GM18858 (cell line): ENCODE measurements around the gene CIDEC.
A peak's percentile ranks its signal among the peaks of the same experiment; 100 is the strongest.

Experiments used
- ATAC-seq: cut with Tn5 transposase; IDR thresholded peaks from one replicate; pipeline ENCODE4 v1.9.1; 2021; ENCODE audit not compliant: unreplicated experiment

The CIDEC gene, protein sequence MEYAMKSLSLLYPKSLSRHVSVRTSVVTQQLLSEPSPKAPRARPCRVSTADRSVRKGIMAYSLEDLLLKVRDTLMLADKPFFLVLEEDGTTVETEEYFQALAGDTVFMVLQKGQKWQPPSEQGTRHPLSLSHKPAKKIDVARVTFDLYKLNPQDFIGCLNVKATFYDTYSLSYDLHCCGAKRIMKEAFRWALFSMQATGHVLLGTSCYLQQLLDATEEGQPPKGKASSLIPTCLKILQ

DNA sequence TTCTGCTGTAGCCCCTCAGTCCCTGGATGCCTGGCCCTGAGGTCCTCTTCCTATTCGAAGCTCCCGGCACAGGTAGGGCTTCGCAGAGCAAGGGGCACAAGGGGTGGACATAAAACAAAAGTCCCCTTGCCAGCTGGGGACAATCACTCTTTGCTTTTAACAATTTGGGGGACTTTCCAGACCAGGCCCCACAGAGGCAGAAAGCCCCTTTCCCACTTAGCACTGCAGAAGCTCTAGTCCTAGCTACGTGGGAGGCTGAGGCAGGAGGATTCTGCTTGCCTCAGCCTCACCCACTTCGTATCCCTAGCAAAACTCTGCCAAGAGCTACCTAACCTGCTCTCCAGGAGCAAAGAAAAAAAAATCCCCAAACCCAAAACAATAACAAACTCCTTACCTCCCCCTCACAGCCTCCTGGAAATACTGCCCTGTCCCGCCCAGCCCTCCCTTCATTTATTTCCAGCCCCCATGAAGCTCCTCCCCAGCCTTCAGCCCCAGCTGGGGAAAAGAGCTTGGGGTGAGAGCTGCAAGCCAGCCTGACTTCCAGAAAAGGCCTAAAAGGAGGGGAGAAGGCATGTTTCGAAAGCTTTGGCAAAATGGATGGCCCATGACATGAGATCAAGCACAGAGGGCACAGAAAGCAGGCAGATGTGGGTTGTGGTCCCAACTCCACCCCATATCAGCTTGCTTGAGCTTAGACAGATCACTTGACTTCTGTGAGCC lies at the start of gene CIDEC:
Gene CIDEC (minus strand): TSS at position 424 of the 720 bp plus-strand sequence. CDS start 1,767 bp downstream, outside the sequence.
- no peak for ATAC-seq

DNA sequence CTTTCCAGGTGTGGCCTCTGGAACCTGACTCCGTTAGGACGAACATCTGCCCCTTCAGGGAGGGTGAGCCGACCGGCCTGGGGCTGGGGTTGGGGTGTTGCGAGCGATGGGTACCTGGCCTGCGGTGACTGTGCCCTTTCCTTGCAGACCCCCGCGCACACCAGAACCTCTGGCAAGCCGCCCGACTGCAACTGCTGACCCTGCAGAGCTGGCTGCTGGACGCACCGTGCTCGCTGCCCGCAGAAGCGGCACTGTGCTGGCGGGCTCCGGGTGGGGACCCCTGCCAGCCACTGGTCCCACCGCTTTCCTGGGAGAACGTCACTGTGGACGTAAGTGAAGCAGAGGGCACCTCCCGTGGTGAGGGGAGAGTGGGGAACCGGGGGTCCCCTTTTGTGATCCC lies 48.1 kb upstream of the CIDEC start:
- ATAC-seq: no peak

- ATAC-seq: no peak
Measured at GRCh38 chr3:9918261-9919038, 38.4 kb upstream of the CIDEC start.

GRCh38 chr3:9917820-9918219 lies 37.8 kb upstream of the CIDEC start:
- no peak for ATAC-seq

GRCh38 chr3:9916734-9917680 lies 37.0 kb upstream of the CIDEC start, which contains the start of gene IL17RC:
Gene IL17RC, plus strand, starts transcription at chr3:9917098. Its CDS starts 218 bp downstream, at chr3:9917316.
- ATAC-seq: no peak

DNA sequence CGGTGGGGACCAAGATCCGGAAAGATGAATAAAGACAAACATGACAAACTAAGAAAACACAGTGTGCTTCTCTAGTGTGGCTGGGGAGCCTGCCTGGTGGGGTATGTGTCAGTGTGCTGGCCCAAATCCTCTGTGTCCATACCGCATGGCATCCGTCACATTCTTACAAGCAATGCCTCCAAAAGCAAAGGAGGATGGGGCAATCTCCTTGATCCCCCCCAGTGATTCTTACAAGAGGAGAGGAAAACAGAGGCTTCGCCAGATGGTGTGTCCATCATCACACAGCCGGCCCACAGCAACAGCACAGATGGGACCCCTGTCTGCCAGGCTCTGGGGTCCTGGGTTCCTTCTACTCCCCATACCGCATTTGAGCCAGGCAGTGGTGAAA lies 36.3 kb upstream of the CIDEC start:
- ATAC-seq: no peak

- ATAC-seq: peak; percentile 34
Measured at GRCh38 chr3:9915254-9916141, 35.4 kb upstream of the CIDEC start.

DNA sequence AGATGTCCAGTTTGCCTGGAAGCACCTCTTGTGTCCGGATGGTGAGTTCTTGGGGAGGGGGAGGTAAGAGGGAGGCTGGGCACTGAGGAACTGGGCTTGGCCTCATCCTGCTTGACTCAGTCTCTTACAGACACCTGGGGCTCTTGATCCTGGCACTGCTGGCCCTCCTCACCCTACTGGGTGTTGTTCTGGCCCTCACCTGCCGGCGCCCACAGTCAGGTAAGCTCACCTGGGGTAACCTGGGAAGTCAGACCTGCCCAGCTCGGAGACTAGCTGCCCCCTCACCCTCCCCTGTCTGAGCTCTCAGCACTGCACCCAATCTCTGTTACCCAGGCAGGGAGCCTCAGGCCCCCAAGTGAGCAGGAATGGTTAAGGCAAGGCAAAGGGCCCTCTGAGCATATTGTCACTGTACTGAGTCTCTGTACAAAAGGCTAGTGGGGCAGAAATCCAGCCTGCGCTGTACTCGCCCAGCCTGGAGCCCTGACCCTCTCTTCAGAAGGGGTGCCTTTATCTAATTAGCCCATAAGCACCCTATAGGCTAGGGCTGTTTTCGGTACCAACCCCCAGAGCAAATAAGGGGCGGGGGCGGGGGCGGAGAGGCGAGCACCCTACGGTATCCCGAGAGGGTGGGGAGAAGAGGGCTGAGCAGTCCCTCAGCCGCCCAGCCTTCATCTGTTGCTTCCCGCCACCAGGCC lies 34.7 kb upstream of the CIDEC start:
- ATAC-seq: peak; percentile 49

GRCh38 chr3:9914011-9914410 lies 34.0 kb upstream of the CIDEC start:
- ATAC-seq: no peak

DNA sequence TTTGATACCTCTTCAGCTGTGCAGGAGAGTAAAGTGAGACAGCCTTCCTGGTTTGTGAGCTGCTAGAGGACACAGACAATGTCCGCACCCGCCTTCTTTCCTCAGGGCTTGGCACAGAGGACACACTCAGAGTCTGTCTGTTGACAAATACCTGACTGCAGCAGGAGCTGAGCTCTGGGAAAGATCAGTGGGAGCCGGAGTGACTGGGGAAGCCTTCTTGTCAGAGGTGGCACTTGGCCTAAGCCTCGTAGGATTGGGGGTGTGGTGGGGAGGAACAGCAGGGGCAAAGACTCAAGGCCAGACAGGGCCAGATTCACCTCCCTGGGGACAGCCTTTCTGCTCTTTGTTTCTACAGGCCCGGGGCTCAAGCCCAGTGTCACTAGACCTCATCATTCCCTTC lies 33.5 kb upstream of the CIDEC start:
- ATAC-seq: no peak

DNA sequence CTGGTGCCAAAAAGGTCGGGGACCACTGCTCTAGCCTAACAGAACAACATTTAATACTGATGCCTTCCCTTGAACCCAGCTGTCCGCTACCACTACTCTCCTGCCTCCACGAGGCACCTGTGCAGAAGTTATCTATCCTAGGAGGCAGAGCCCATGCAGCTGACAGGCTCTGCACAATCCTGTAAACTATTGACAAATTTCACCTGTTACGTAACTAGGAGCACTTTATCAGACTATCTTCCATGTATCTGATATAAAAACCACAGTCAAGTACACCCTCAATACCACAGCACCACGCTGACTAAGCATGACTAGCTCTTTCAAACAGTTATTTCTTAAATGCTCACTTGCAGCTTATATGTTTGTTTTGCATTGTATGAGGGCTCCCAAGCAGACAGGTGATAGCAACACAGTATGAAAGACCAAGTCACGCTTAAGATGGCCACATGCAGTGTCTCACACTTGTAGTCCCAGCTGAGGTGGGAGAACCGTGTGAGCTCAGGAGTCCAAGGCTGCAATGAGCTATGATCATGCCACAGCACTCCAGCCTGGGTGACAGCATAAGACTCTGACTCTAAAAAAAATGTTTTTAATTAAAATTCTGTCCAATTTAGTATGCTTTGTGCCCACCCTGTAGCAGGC lies 32.4 kb upstream of the CIDEC start:
- ATAC-seq: no peak

DNA sequence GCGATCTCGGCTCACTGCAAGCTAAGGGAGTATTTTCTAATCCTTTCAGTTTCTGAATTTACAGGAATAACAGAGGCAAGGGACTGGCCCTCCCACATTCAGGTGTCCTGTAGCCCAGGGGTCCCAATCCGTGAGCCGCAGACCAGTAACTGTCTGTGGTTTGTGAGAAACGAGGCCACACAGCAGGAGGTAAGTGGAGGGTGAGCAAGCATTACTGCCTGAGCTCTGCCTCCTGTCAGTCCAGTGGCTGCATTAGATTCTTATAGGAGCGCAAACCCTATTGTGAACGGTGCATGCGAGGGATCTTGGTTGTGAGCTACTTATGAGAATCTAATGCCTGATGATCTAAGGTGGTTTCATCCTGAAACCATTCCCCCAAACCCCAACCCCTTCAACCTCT lies 31.8 kb upstream of the CIDEC start:
- ATAC-seq: no peak

DNA sequence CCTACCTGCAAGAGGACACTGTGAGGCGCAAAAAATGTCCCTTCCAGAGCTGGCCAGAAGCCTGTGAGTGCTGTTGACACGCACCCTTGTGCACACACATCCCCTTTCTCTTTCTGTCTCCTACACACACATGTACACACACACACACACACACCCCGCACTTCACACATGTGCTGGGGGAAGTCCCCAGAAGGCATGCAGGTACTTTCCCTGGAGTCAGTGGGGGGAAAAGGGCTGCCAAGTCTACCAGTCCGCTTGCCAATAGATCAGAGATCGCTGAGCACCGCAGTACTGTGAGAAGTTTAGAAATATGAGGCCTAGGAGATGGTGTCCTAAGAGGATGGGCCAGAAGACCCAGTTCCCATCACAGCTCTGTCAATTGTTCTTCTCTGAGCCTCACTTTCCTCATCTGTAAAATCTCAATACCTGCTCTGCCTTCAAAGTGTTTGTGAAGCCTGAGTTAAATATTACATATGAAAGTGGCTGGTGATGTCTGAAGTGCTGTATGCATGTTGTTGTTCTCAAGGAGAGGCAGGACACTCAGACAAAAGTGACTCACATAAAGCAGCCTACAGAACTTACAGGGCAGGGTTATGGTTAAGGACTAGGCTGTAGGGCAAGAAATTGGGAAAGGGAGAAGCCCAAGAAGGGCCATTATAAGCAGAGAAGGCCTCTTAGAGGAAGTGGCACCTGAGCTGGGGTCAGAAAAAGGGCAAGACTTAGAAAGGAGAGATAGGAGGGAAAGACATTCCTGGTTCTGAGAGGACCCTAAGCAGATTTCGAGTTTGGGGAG lies 29.4 kb upstream of the CIDEC start:
- ATAC-seq: no peak

DNA sequence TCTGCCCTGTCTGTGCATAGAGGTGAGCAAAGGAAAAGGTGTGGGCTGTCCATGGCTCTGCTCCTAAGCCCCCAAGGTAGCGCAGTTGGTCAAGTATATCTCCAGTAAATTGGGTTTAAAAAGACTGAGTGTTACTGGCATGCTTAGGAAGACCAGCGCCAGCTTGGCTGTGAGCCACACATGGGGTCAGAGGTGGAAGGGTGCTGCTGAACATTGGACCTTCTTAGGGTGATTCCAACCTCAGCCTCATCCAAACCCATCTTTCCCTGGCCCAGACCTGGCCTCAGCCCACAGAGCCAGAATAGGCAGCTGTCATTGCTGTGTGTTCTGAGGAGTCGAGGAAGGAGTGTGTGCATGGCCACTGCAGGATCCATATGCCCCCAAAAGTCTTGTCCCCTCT lies 28.2 kb upstream of the CIDEC start:
- no peak for ATAC-seq

DNA sequence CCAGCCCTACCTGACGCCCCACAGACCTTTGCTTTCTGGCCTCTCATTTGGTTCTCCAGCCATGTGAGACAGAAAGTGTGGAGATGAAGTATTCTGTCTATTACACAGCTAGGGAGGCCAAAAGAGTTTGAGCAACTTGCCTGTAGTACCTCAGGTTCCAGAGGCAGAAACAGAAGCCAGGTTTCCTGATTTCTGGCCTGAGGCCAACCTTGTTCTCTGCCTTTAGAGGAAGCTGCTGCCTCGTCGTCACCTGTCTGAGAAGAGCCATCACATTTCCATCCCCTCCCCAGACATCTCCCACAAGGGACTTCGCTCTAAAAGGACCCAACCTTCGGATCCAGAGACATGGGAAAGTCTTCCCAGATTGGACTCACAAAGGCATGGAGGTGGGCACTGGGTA lies 26.4 kb upstream of the CIDEC start:
- no peak for ATAC-seq

DNA sequence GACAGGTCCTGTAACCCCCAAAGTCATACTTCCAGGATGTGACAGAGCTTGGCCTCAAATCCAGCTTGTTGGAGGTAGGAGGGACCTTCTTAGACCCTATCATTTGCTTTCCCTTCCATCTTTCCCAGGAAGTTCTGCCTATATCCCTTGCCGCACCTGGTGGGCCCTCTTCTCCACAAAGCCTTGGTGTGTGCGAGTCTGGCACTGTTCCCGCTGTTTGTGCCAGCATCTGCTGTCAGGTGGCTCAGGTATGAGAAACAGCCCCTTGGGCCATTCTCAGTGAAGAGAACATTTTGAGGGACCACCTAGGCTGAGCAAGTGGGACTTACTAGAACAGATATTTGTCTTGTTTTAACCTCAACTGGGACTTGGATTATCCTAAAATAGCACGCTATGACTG lies 23.9 kb upstream of the CIDEC start:
- ATAC-seq: no peak

GRCh38 chr3:9903238-9903624 lies 23.2 kb upstream of the CIDEC start:
- ATAC-seq: no peak
